ENCODE data around the gene TP63. TPM values are rescaled to one million over a fixed set of nuclear protein-coding genes. Genes with fewer than 3 reads are reported as not detected.

TP63 gene
- total RNA-seq, 1 donor from 2014 or later = 25.9 TPM

- Mint-ChIP-seq H3K4me3 (no peak overlapping the region), H3K27me3 (ENCODE audit: low read depth) (no peaks in the 10 kb centered on the region), H3K9me3 (no peaks in the 10 kb centered on the region), H3K36me3 (no peaks in the 10 kb centered on the region), H3K27ac (no peak overlapping the region), H3K4me1 (peaks cover 52% of the 10 kb centered on the region)
- DNase-seq (ENCODE audit: low spot score in 2 of 2, unreplicated experiment in 2 of 2) = no peak
- no peak for TF ChIP-seq CTCF (IDR thresholded peaks at IDR 0.05; ENCODE audit: unreplicated experiment)
Measured at GRCh38 chr3:189808246-189809007, 177.2 kb downstream of the TP63 start.

GRCh38 chr3:189809583-189809982 is 178.4 kb downstream of the TP63 start:
- H3K27me3 Mint-ChIP-seq (ENCODE audit: low read depth) = no peaks in the 10 kb centered on the region
- H3K4me3 Mint-ChIP-seq = no peak overlapping the region

GRCh38 chr3:189812806-189813465 is 181.7 kb downstream of the TP63 start:
- Mint-ChIP-seq H3K4me1 (peaks cover 50% of the 10 kb centered on the region), H3K4me3 (no peak overlapping the region), H3K9me3 (no peaks in the 10 kb centered on the region), H3K27me3 (ENCODE audit: low read depth) (no peaks in the 10 kb centered on the region), H3K27ac (no peak overlapping the region), H3K36me3 (no peaks in the 10 kb centered on the region)
- TF ChIP-seq CTCF (IDR thresholded peaks at IDR 0.05; ENCODE audit: unreplicated experiment) = no peak
- no peak for DNase-seq (ENCODE audit: low spot score in 2 of 2, unreplicated experiment in 2 of 2)

More at GRCh38 chr3:189809583-189809982, 178.4 kb downstream of the TP63 start:
- Mint-ChIP-seq H3K4me1 (peaks cover 56% of the 10 kb centered on the region), H3K36me3 (no peaks in the 10 kb centered on the region), H3K27ac (peak overlapping the region; percentile 4), H3K9me3 (no peaks in the 10 kb centered on the region)
- no peak for TF ChIP-seq CTCF (IDR thresholded peaks at IDR 0.05; ENCODE audit: unreplicated experiment)
- DNase-seq (ENCODE audit: low spot score in 2 of 2, unreplicated experiment in 2 of 2) = no peak

- no peak overlapping the region for H3K27ac Mint-ChIP-seq
- no peak for TF ChIP-seq CTCF (IDR thresholded peaks at IDR 0.05; ENCODE audit: unreplicated experiment)
- no peaks in the 10 kb centered on the region for H3K27me3 Mint-ChIP-seq (ENCODE audit: low read depth)
- no peak overlapping the region for H3K4me3 Mint-ChIP-seq
- H3K36me3 Mint-ChIP-seq = no peaks in the 10 kb centered on the region
- no peak for DNase-seq (ENCODE audit: low spot score in 2 of 2, unreplicated experiment in 2 of 2)
- H3K4me1 Mint-ChIP-seq = peaks cover 52% of the 10 kb centered on the region
- no peaks in the 10 kb centered on the region for H3K9me3 Mint-ChIP-seq
Measured at GRCh38 chr3:189813647-189814240, 182.6 kb downstream of the TP63 start.

GRCh38 chr3:189820365-189820720 is 189.2 kb downstream of the TP63 start:
- TF ChIP-seq CTCF (IDR thresholded peaks at IDR 0.05; ENCODE audit: unreplicated experiment) = no peak
- Mint-ChIP-seq H3K27me3 (ENCODE audit: low read depth) (no peaks in the 10 kb centered on the region), H3K27ac (no peak overlapping the region), H3K36me3 (no peaks in the 10 kb centered on the region), H3K9me3 (no peaks in the 10 kb centered on the region), H3K4me3 (no peak overlapping the region), H3K4me1 (peaks cover 51% of the 10 kb centered on the region)
- DNase-seq (ENCODE audit: low spot score in 2 of 2, unreplicated experiment in 2 of 2) = no peak

Data from mesothelial cell of epicardium (in vitro differentiated cells).